Activated B cell treated with CpG ODN at 0.5 μM for 24 hours (primary cell): ENCODE results near the gene WNK1. TPM values are rescaled to one million over a fixed set of nuclear protein-coding genes. Genes with fewer than 3 reads are reported as not detected.

Experiments used
- ATAC-seq: fragments of 200-7000 bp; cut with Tn5 transposase; one replicate; pipeline ENCODE4 v1.10.0; 2021; ENCODE audit warnings: low read depth, mild to moderate bottlenecking, moderate library complexity
- CTCF ChIA-PET: fragments of 350-600 bp; sonication (Branson Sonifier 250); formaldehyde crosslinking; loops from one replicate; lab custom pipeline; 2021; ENCODE audit warnings: antibody characterized with exemption; lab: Charles Lee
- POLR2A ChIA-PET: fragments of 350-600 bp; sonication (Branson Sonifier 250); formaldehyde crosslinking; loops from one replicate; lab custom pipeline; 2021; ENCODE audit warnings: antibody characterized with exemption; lab: Charles Lee
- DNase-seq: peaks from one replicate; pipeline ENCODE4 v3.0.0; 2022
- H3K27ac Mint-ChIP-seq: one replicate; pipeline ENCODE4 v1.8.0; 2020; ENCODE audit warnings: mixed read lengths
- H3K27me3 Mint-ChIP-seq: one replicate; pipeline ENCODE4 v1.8.0; 2021; ENCODE audit warnings: mixed read lengths
- H3K36me3 Mint-ChIP-seq: one replicate; pipeline ENCODE4 v1.8.0; 2021; ENCODE audit warnings: low read depth, mixed read lengths
- H3K4me1 Mint-ChIP-seq: one replicate; pipeline ENCODE4 v1.8.0; 2021; ENCODE audit warnings: mixed read lengths
- H3K4me3 Mint-ChIP-seq: one replicate; pipeline ENCODE4 v1.8.0; 2020; ENCODE audit warnings: mild to moderate bottlenecking, mixed read lengths
- H3K9me3 Mint-ChIP-seq: one replicate; pipeline ENCODE4 v1.8.0; 2020; ENCODE audit warnings: mixed read lengths
- CTCF ChIP-seq: fragments of 200-600 bp; IDR thresholded peaks from one replicate; pipeline ENCODE4 v1.8.0; 2022; ENCODE audit warnings: antibody characterized with exemption, mild to moderate bottlenecking
- intact Hi-C: fragments of 100-400 bp; cut with micrococcal nuclease; formaldehyde crosslinking; loops from one replicate; pipeline ENCODE4 v1.15.1; 2024
- total RNA-seq: library from RNA; stranded (reverse); gene quantifications from 2 replicates; pipeline ENCODE4 v1.2.3, GENCODE V29; 2022

Gene WNK1
- total RNA-seq, 1 donor from 2014 or later: 155 TPM

- Mint-ChIP-seq H3K4me3 (no peak overlapping the region), H3K9me3 (no peaks in the 10 kb centered on the region), H3K27me3 (no peaks in the 10 kb centered on the region), H3K27ac (no peak overlapping the region), H3K36me3 (no peaks in the 10 kb centered on the region), H3K4me1 (peaks cover 13% of the 10 kb centered on the region)
- POLR2A ChIA-PET: interaction anchor here (1.1 kb wide), 1 partner anchor 48 kb away, joined by 3 read pairs; no protein-coding TSS in a partner anchor
- DNase-seq: no peak
- no peak for ATAC-seq
- CTCF ChIA-PET: interaction anchor here (1.2 to 1.5 kb wide), 2 partner anchors 10 to 126 kb away, joined by 3 to 4 read pairs; no protein-coding TSS in a partner anchor
- intact Hi-C loops: no loop called here
- no peak for TF ChIP-seq CTCF
Observed at GRCh38 chr12:740921-741320, 11.5 kb upstream of the WNK1 start.

- no peaks in the 10 kb centered on the region for H3K9me3 Mint-ChIP-seq
- peaks cover 9% of the 10 kb centered on the region for H3K36me3 Mint-ChIP-seq
- POLR2A ChIA-PET: interaction anchor here (1.1 to 5.6 kb wide), 6 partner anchors 30 to 136 kb away, joined by 3 to 93 read pairs (median 24); no protein-coding TSS in a partner anchor
- H3K27me3 Mint-ChIP-seq: no peaks in the 10 kb centered on the region
- TF ChIP-seq CTCF: no peak
- peak overlapping the region; percentile 42 for H3K4me3 Mint-ChIP-seq
- CTCF ChIA-PET: interaction anchor here (0.8 to 6.2 kb wide), 9 partner anchors 9 to 174 kb away, joined by 5 to 87 read pairs (median 11); no protein-coding TSS in a partner anchor
- DNase-seq: no peak
- H3K27ac Mint-ChIP-seq: no peak overlapping the region
- H3K4me1 Mint-ChIP-seq: peaks cover 9% of the 10 kb centered on the region
- intact Hi-C loops: loop anchor here (2.0 kb wide), 1 partner anchor 181 kb away; no protein-coding TSS in a partner anchor
- ATAC-seq: no peak
Observed at GRCh38 chr12:749751-750270, 2.6 kb upstream of the WNK1 start.

- peaks cover 16% of the 10 kb centered on the region for H3K4me1 Mint-ChIP-seq
- ATAC-seq (no peak), DNase-seq (no peak)
- intact Hi-C loops: loop anchor here (1.0 to 2.0 kb wide), 9 partner anchors 31 to 182 kb away; no protein-coding TSS in a partner anchor
- no peak overlapping the region for H3K27ac Mint-ChIP-seq
- no peaks in the 10 kb centered on the region for H3K27me3 Mint-ChIP-seq
- H3K9me3 Mint-ChIP-seq: no peaks in the 10 kb centered on the region
- H3K4me3 Mint-ChIP-seq: no peak overlapping the region
- CTCF ChIA-PET: interaction anchor here (0.7 to 6.2 kb wide), 35 partner anchors 7 to 181 kb away, joined by 3 to 87 read pairs (median 5); no protein-coding TSS in a partner anchor
- H3K36me3 Mint-ChIP-seq: peaks cover 13% of the 10 kb centered on the region
- POLR2A ChIA-PET: interaction anchor here (0.6 to 5.6 kb wide), 22 partner anchors 14 to 199 kb away, joined by 3 to 93 read pairs (median 10); partner anchors contain the start of gene RAD52
- no peak for TF ChIP-seq CTCF
Observed at GRCh38 chr12:750366-751191, 1.8 kb upstream of the WNK1 start.

GRCh38 chr12:751192-751998 lies 984 bp upstream of the WNK1 start:
- peak; percentile 47 for ATAC-seq

More at GRCh38 chr12:751192-751998, 984 bp upstream of the WNK1 start:
- peak; percentile 78 for DNase-seq
- no peaks in the 10 kb centered on the region for H3K27me3 Mint-ChIP-seq
- ChIA-PET CTCF (interaction anchor here (0.6 to 6.2 kb wide), 37 partner anchors 8 to 181 kb away, joined by 3 to 87 read pairs (median 4); no protein-coding TSS in a partner anchor), POLR2A (interaction anchor here (0.6 to 5.6 kb wide), 30 partner anchors 9 to 198 kb away, joined by 3 to 93 read pairs (median 7); partner anchors contain the start of gene RAD52)
- intact Hi-C loops: loop anchor here (1.0 to 2.0 kb wide), 9 partner anchors 32 to 183 kb away; no protein-coding TSS in a partner anchor
- H3K36me3 Mint-ChIP-seq: peaks cover 20% of the 10 kb centered on the region
- H3K27ac Mint-ChIP-seq: no peak overlapping the region
- TF ChIP-seq CTCF: no peak
- no peaks in the 10 kb centered on the region for H3K9me3 Mint-ChIP-seq
- H3K4me3 Mint-ChIP-seq: no peak overlapping the region
- H3K4me1 Mint-ChIP-seq: peaks cover 24% of the 10 kb centered on the region
